GM18505 (cell line): ENCODE results near the gene RNU2-1.
"Not testable (repeated sequence)": the region's sequence is repeated elsewhere in the genome, so short reads cannot be mapped to it uniquely, and the experiment has no call there.

Experiments used
- ATAC-seq: cut with Tn5 transposase; IDR thresholded peaks from one replicate; pipeline ENCODE4 v1.9.1; 2021; ENCODE audit not compliant: unreplicated experiment
- POLR2A ChIP-seq: IDR thresholded peaks from 4 replicates; pipeline ENCODE4 v1.6.1; 2011; ENCODE audit warnings: borderline replicate concordance; ENCODE audit not compliant: insufficient read depth, insufficient read length; ENCODE audit errors: extremely low read depth

Gene RNU2-1

DNA sequence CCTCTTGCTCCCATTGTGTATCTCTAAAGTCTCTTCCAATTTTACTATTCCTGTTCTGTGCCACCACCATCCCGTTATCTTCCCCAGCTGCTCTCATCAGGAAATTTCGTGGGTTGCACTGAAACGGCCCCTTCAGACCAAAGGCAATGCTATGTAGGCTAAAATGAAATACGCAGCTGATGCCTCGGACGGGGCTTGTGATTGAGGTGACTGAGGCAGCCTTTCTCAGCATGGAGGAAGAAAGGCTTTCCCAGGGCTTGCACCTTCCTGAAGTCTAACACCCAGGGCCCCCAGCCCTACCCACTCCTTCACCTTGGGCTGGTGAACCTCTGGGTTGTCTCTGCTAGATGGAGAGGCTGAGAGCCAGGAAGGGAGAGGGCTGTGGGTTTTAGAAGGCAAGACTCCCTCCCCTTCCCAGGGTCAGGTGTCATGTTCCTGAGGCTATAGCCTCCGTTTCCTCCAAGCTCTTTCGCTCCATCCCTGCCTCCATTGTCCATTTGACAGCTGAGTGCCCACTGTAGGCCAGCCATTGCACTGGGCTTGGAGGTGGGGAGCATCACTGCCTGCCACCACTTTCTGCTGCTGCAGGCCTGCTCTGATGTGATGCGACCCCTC, 13.2 kb downstream of the RNU2-1 start:
- TF ChIP-seq POLR2A, result no peak
- ATAC-seq, result no peak

GRCh38 chr17:43219746-43220380, 13.9 kb downstream of the RNU2-1 start:
- ATAC-seq, result no peak
- TF ChIP-seq POLR2A, result no peak

DNA sequence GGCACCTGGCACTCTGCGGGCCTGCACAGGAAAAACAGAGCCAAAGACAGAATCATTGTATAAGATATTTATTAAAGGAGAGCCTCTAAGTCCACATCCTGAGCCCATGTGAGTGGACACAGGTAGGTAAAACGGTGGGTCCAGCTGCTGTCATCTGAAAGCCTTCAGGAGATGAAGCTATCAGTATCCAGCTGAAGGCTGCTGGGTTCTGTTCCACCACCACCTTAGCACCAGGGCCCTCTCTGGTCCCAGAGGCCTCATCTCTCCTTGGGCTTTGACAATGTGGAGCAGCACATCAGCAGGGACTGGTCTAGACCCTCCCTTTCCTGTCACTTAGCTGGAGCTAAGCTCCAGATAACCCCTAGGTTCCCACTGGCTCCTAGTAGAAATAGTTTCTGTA, 14.8 kb downstream of the RNU2-1 start:
- no peak for ATAC-seq
- TF ChIP-seq POLR2A, result no peak

- TF ChIP-seq POLR2A, result no peak
- no peak for ATAC-seq
Measured at GRCh38 chr17:43217614-43218087, 16.1 kb downstream of the RNU2-1 start.

DNA sequence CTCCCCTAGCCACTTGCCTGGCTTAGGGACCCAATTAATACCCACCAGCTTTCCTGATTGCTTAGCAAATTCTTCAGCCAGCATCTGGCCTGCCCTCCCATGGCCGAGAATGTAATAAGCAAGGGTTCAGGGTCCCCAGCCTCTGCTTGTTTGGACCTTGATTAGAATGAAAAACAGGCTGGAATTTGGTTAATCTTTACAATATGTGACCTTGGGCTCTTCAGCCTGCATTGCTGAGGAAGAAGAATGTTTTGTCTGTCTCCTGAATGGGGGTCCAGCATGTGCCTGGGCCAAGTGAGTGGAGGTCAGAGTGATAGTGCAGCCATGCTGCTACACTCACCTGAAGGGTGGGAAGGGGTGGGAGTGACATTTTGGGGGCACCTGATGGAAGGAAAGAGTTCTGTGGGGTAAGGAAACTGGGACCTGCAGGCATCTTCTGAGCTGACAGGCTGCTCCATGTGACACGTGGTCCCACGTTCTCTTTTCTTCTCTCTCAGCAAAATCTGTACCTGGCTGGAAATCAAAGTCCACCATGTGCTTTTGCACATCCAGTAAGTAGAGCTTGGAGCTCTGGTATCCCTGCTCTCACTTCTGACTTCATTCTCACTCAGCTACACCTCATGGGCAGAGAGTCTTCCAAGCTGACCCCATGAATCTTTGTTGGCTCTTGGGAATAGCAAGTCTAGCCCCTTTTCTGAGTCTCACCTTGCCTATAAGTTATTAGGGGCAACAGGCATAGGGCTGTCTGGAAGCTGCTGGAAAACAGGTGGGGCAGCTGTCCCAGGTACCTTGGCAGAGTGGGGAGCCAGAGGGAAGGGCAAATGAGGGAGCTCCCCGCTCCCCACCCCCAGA, 16.8 kb downstream of the RNU2-1 start:
- TF ChIP-seq POLR2A, result no peak
- no peak for ATAC-seq

DNA sequence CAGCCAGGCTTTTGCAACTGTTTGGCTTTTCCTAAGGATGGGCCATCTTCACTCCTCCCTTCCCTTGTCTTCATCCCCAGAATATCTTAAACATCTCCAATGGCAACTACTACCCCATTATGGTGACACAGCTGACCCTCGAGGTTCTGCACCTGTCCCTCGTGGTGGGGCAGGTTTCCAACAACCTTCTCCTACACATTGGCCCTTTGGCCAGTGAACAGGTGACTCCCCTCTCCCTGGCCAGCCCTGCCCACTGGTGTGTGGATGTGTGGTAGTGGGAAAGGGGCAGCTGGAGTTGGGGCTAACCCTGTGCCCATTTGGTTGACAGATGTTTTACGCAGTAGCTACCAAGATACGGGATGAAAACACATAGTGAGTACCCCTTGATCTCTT, 17.4 kb downstream of the RNU2-1 start:
- TF ChIP-seq POLR2A, result no peak
- no peak for ATAC-seq

- TF ChIP-seq POLR2A, result no peak
- no peak for ATAC-seq
Measured at GRCh38 chr17:43215341-43215740, 18.4 kb downstream of the RNU2-1 start.

DNA sequence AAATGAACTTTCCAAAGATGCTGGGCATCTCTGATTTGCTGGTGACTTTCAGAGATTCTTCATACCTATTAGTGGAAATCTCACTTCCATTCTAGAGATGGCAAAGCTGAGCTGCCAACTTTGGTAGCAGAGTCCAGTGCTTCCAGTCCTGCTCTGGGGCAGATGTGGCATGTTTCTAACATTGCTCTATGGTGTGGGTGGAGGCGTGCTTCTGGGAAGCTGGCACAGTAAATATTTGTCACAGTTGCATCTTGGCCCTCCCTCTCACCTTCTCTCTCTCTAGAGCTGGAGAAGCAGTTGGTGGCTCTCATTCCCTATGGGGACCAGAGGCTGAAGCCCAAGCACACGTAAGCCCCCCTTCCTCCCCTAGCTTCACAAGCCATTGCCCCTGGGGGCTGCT, 20.2 kb downstream of the RNU2-1 start:
- no peak for ATAC-seq
- no peak for TF ChIP-seq POLR2A

- ATAC-seq, result no peak
- no peak for TF ChIP-seq POLR2A
Measured at GRCh38 chr17:43212641-43213490, 20.9 kb downstream of the RNU2-1 start.

DNA sequence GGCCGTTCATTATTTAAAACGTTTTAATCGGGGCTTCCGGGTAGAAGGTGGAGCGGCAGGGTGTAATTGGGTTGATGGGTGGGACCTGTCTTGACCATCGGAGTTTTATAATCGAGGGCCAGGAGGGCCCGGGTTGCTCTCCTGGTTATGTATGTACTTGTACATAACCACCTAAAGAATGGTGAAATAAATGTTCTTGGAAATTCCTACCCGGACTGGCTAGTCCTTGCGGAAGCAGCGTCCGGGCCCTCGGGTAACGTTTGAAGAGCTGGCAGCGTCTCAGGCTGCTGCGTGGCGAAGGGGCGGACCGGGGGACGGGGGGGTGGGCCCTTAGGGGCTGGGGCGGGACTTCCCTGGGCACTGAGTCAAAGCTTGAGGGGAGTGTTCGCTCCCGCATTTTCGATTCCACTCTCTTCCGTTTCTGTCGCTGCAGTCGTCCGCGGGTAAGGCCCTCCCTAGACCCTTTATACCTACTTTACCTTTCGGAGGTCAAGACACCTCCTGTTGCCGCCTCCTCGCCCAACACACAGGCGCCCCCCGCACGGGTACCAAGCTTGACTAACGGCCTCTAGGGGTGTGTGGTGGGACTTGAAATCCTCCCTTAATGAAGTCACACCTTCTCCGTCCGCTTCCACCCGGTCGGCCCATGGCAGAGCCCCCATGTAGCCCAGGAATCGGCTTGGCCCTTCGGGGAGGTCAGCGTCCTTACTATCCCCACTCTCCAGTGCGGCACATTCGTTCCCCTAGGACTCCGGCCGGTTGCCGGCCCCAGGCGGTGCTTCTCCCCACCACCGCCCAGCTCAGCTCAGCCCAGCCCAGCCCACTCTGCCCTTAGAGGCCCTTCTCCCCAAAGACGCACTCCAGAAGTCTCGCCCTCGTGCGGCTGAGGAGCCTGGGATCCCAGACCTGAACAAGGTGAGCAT, 22.0 kb downstream of the RNU2-1 start, which contains the start of gene TMEM106A:
TSS of gene TMEM106A (plus strand) at position 396 of the 923 bp plus-strand sequence. CDS start 1,167 bp downstream, outside the sequence.
- ATAC-seq, result peak; percentile 64

DNA sequence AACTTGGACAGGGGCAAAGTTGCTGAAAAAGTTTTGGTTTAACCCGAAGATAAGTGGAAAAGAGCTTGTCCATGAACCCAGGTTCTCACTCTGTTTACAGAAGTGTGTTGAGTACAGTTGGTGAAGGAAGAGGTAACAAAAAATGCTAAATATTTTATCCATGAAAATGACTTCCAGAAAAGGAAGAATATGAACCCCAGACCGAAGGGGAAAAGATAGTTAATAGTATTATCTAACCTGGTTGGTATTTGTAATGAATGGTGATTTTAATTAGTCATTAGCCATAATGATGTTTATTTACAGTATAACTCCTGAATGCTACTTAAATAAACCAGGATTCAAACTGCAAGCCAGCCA, 22.7 kb downstream of the RNU2-1 start:
- ATAC-seq, result no peak
- TF ChIP-seq POLR2A, result no peak

More for the DNA sequence above, 22.0 kb downstream of the RNU2-1 start, which contains the start of gene TMEM106A:
- peak; percentile 95 for TF ChIP-seq POLR2A

GRCh38 chr17:43210576-43210975, 23.2 kb downstream of the RNU2-1 start:
- ATAC-seq, result no peak

DNA sequence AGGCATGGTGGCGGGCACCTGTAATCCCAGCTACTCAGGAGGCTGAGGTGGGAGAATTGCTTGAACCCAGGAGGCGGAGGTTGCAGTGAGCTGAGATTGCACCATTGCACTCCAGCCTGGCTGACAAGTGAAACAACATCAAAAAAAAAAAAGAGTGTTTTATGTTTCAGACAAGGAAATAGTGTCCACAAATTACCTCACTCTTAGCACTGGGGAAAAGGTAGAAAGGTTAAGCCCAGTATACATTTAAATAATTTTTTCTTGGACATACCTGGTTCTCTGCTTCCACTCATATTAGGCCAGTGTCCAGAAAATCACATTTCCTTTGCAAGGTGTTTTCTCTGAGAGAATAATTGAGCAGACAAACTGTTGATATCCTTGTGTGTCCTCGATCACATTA, 30.8 kb downstream of the RNU2-1 start:
- ATAC-seq, result not testable (repeated sequence)

More at GRCh38 chr17:43210576-43210975, 23.2 kb downstream of the RNU2-1 start:
- TF ChIP-seq POLR2A, result no peak
